ENCODE data around the gene KCNK7. TPM values are rescaled to one million over a fixed set of nuclear protein-coding genes. Genes with fewer than 3 reads are reported as not detected.
"Not testable (repeated sequence)": the region's sequence is repeated elsewhere in the genome, so short reads cannot be mapped to it uniquely, and the experiment has no call there.

KCNK7 gene
- total RNA-seq, 1 donor from 2014 or later, result 1.3 TPM

GRCh38 chr11:65640483-65641296, 45.1 kb upstream of the KCNK7 start:
- peaks cover 47% of the 10 kb centered on the region for H3K36me3 ChIP-seq
- no peaks in the 10 kb centered on the region for H3K27me3 ChIP-seq
- ATAC-seq, result peak; percentile 30
- DNase-seq, result peak; percentile 80
- no peak for TF ChIP-seq CTCF (IDR thresholded peaks at IDR 0.05)
- peaks cover 36% of the 10 kb centered on the region for H3K4me1 ChIP-seq
- no peaks in the 10 kb centered on the region for H3K9me3 ChIP-seq
- intact Hi-C loops (cut with DNase I), result no loop called here
- peak overlapping the region; percentile 76 for H3K4me3 ChIP-seq
- H3K27ac ChIP-seq, result peak overlapping the region; percentile 85

DNA sequence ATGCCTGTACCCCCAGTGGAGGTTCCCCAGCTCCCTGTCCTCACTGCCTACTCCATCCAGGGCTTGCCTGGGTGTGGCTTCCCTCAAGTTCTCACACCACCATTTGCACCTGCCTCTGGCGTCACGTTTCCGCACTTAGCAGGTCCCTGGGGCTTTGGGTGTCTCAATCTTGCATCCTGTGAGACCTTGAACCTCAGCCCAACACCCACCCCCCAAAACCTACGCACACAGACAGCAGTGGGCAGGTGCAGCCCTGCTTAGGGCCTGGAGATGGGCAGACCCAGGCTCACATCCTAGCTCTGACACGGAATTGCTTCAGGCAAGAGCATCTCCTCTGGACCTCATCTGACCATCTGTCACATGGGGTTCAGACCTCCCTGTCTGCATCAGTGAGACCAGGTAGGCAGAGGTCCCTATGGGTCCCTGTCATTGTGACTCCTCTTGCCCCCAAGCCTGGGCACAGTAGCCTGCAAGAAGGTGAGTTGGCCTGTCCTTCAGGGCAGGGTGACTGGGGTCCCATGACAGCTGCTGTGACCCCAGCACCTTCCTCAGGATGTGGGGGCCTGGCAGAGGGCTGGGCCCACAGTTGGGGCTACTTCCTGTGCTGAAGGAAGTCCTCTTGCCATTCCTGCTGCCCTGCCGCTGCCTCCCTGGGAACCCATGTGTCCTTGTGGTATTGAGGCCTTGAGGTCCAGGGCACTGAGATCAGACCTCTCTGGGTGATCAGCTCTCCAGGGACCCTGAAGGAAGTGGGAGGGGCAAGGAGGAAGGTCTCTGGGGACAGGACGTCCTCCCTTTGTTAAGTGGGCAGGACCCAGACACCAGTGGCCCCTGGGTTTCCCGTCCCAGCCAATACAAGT, 44.3 kb upstream of the KCNK7 start:
- peak; percentile 24 for ATAC-seq
- TF ChIP-seq CTCF (IDR thresholded peaks at IDR 0.05), result no peak
- DNase-seq, result no peak
- H3K4me3 ChIP-seq, result peak overlapping the region; percentile 76
- H3K27me3 ChIP-seq, result no peaks in the 10 kb centered on the region
- peak overlapping the region; percentile 85 for H3K27ac ChIP-seq
- no peaks in the 10 kb centered on the region for H3K9me3 ChIP-seq
- peaks cover 47% of the 10 kb centered on the region for H3K36me3 ChIP-seq
- intact Hi-C loops (cut with DNase I), result no loop called here
- H3K4me1 ChIP-seq, result peaks cover 36% of the 10 kb centered on the region

- DNase-seq; H3K9me3 ChIP-seq; ATAC-seq; H3K27me3 ChIP-seq; intact Hi-C loops (cut with DNase I): not testable (repeated sequence)
- Histone ChIP-seq H3K4me3 (peak overlapping the region; percentile 76), H3K36me3 (peaks cover 49% of the 10 kb centered on the region), H3K27ac (peak overlapping the region; percentile 85), H3K4me1 (peaks cover 36% of the 10 kb centered on the region)
These were observed 43.6 kb upstream of the KCNK7 start for GRCh38 chr11:65639228-65639597.

GRCh38 chr11:65637794-65638419, 42.3 kb upstream of the KCNK7 start, which contains the start of gene SIPA1:
TSS of gene SIPA1 (plus strand) at chr11:65638101. CDS start at chr11:65640922, 2,821 bp downstream.
- peak; percentile 81 for ATAC-seq
- H3K27me3 ChIP-seq, result no peaks in the 10 kb centered on the region
- peaks cover 36% of the 10 kb centered on the region for H3K4me1 ChIP-seq
- peak within 1 kb of the TSS; percentile 85 for H3K27ac ChIP-seq
- TF ChIP-seq CTCF (IDR thresholded peaks at IDR 0.05), result peak; percentile 55
- peak; percentile 87 for DNase-seq
- peaks cover 48% of the 10 kb centered on the region for H3K36me3 ChIP-seq
- intact Hi-C loops (cut with DNase I), result no loop called here
- H3K9me3 ChIP-seq, result no peaks in the 10 kb centered on the region
- peak within 1 kb of the TSS; percentile 76 for H3K4me3 ChIP-seq

GRCh38 chr11:65637032-65637557, 41.5 kb upstream of the KCNK7 start:
- no peak for DNase-seq
- peak overlapping the region; percentile 85 for H3K27ac ChIP-seq
- intact Hi-C loops (cut with DNase I), result no loop called here
- no peaks in the 10 kb centered on the region for H3K27me3 ChIP-seq
- H3K36me3 ChIP-seq, result peaks cover 40% of the 10 kb centered on the region
- H3K4me3 ChIP-seq, result peak overlapping the region; percentile 76
- H3K9me3 ChIP-seq, result no peaks in the 10 kb centered on the region
- TF ChIP-seq CTCF (IDR thresholded peaks at IDR 0.05), result no peak
- no peak for ATAC-seq
- peaks cover 31% of the 10 kb centered on the region for H3K4me1 ChIP-seq

Measured in upper lobe of right lung (tissue), 1 donor.